ENCODE measurements around the gene CLK2.
A peak's percentile ranks its signal among the peaks of the same experiment; 100 is the strongest.

Gene CLK2

DNA sequence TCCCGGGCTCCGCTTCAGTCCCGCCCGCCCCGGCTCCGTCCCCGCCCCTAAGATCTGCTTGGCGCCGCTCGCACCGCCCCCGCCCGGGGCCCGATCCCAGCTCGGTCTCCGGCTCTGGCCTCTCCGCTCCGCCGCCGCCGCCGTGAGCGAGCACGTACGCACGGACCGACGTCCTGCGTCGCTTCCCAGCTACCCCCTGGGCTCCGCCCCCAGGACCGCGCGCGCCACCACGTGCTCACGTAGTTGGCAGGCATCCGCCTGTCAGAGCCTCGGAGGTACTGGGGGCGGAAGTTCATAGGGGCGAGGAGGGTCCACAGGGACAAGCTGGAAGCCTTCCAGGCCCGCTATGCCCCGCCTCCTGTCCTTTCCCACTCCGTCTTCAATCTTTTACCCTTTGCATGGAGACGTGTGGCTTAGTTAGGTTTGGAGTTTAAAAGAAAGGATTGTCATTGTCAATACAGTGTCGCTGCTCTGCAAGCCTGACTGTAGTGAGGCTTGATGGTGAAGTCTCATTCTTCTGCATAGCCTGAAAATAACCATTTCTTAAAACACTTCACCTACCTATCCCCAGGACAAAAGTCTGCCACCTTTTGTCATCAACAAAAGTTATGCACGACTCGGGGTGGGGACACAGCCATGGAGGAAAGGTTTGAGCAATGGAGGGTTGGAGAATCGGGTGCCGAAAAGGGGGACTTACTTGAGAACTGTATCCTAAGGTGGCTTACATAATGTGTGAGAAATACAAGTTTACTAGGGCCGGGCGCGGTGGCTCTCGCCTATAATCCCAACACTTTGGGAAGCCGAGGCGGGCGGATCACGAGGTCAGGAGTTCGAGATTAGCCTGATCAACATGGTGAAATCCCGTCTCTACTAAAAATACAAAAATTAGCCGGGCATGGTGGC lies at the start of gene CLK2:
TSS of gene CLK2 (minus strand) at position 162 of the 903 bp plus-strand sequence. CDS start 2,527 bp downstream, outside the sequence.
- peak; percentile 99 for DNase-seq (ENCODE audit: low spot score)

GRCh38 chr1:155322571-155322952 lies 49.3 kb upstream of the CLK2 start:
- no peak for DNase-seq (ENCODE audit: low spot score)

DNA sequence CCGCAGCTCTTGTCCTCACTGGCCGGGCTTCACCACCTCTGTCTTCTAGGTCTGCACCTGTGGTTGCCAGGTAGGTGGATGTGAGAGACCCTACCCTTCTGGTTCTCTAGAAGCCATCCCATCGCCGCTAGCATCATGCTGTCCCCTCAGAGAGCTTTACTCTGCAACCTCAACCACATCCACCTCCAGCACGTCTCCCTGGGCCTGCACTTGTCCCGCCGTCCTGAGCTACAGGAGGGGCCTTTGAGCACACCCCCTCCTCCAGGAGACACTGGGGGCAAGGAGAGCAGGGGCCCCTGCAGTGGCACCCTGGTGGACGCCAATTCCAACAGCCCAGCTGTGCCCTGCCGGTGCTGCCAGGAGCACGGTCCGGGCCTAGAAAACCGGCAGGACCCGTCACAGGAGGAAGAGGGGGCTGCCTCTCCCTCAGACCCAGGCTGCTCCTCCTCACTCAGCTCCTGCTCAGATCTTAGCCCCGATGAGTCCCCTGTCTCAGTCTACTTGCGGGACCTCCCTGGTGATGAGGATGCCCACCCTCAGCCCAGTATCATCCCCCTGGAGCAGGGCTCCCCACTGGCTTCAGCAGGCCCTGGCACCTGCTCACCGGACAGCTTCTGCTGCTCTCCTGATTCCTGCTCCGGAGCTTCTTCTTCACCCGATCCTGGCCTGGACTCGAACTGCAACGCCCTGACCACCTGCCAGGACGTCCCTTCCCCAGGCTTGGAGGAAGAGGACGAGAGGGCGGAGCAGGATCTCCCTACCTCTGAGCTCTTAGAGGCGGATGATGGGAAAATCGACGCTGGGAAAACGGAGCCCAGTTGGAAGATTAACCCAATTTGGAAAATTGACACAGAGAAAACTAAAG lies 48.6 kb upstream of the CLK2 start:
- DNase-seq (ENCODE audit: low spot score) = no peak

DNA sequence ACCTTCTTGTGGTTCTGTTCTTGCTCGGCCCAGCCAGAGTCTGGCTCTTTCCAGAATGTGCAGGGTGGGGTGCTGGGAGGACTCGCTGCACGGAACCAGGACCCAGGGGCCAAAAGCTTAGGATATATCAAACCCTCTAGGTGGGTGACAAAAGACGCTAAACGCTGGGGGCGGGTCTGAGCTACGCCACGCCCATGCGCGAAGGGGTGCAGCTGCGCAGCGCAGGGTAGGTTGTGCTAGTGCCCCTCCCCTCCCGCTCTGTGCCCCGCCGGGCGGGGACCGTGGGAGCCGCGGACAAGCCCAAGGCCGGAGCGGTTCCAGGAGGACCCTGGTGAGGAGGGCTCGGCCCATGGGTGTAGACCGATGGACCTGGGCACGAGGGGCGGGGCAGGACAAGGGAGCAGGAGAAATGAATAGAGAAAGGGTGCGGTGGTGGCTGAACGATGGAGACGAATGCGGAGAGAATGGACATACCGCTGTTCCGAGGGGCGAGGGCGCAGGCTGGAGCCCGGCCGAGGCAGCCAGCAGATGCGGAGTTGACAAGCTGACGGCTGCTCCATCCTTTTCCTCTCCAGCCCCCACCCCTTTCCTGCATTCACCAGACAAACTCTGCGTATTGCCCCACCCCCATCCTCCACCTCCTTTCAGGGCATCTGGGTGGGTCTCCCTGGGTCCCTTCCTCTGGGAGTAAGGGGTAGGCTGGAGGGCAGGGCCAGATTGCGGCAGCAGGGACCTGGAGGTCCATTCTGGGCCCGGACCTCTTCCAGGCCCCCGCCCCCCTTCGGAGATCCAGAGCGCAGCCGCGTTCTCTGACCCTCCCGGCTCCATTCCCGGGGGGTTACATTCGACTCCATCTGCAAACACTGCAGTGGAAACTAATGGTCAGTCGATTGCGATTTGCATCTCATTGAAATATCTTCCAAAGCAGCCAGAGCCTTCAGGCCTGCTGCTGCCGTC lies 47.6 kb upstream of the CLK2 start, which contains the start of gene RUSC1:
TSS of gene RUSC1 (plus strand) at position 234 of the 957 bp plus-strand sequence. CDS start 880 bp downstream, outside the sequence.
- no peak for DNase-seq (ENCODE audit: low spot score)

DNA sequence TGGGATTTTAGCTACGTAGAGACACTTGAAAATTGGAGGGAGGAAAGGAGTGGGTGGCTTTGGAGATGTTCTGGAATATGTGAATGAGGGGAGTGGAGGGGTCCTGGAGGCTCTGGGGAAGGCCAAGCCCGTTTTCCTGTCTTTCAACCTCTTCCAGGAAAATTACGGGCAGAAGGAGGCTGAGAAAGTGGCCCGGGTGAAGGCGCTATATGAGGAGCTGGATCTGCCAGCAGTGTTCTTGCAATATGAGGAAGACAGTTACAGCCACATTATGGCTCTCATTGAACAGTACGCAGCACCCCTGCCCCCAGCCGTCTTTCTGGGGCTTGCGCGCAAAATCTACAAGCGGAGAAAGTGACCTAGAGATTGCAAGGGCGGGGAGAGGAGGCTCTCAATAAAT lies 46.9 kb upstream of the CLK2 start:
- no peak for DNase-seq (ENCODE audit: low spot score)

DNA sequence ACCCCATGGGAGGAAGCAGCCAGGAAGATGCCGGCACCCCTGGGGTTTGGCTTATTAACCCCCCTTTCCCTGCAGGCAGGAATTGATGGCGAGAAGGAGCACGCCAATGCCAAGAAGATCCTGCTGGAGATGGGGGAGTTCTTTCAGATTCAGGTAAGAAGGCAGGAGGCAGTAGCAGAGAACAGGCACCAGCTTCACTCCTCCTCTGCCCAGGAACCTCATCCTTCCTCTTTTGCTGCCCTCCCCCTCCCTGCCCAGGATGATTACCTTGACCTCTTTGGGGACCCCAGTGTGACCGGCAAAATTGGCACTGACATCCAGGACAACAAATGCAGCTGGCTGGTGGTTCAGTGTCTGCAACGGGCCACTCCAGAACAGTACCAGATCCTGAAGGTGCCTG lies 46.2 kb upstream of the CLK2 start:
- DNase-seq (ENCODE audit: low spot score) = no peak

DNA sequence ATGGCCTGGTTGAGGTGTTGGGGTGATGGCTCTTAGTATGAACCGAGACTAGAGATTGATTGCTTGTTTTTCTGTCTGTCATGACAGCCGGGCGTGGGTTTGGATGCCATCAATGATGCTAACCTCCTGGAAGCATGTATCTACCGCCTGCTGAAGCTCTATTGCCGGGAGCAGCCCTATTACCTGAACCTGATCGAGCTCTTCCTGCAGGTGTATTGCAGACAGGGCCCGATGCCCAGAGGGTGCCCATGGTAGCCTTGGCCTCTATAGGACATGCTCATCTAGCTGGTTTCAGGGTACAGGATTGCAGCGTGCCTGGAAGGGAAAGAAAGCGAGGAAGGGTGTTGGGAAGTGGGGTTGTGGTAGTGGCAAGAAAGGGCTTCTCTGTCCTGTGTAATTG lies 44.8 kb upstream of the CLK2 start:
- no peak for DNase-seq (ENCODE audit: low spot score)

DNA sequence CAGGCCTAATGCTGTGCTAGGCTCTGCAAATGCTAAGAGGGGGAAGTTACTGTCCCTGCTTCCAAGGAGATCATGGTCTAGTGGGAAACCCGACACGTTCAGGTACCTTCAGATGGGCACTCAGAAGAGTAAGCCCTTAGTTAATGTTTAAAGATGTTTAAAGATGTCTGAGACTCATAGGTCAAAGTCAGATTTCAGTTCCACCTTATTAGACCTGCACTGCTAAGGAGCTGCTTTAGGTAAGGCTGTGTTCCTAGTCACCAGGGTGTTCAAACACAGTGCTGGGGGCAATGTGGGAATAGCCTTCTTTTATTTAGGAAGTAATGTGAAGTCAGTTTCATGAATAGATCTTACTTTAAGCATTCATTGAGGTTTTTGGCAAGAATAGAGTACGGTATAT lies 43.6 kb upstream of the CLK2 start:
- no peak for DNase-seq (ENCODE audit: low spot score)

GRCh38 chr1:155313261-155313660 lies 40.0 kb upstream of the CLK2 start:
- no peak for DNase-seq (ENCODE audit: low spot score)

GRCh38 chr1:155309423-155310021 lies 36.2 kb upstream of the CLK2 start:
- DNase-seq (ENCODE audit: low spot score) = no peak

GRCh38 chr1:155308493-155309422 lies 35.5 kb upstream of the CLK2 start, which contains the start of gene FDPS:
Gene FDPS (plus strand): TSS chr1:155308866. CDS start chr1:155309790, 924 bp downstream.
- DNase-seq (ENCODE audit: low spot score) = peak; percentile 98

DNA sequence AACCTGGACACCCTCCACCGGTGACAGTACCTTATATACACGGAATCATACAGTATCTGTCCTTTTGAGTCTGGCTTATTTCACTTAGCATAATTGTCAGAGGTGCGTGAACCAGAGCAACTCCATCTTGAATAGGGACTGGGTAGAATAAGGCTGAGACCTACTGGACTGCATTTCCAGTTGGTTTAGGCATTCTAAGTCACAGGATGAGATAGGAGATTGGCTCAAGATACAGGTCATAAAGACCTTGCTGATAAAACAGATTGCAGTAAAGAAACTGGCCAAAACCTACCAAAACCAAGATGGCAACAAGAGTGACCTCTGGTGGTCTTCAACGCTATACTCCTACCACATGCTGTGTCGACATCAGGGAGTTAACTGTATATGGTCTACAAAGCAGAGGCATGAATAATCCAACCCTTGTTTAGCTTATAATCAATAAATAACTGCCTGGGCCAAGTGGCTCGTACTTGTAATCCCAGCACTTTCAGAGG lies 34.0 kb upstream of the CLK2 start:
- no peak for DNase-seq (ENCODE audit: low spot score)

- DNase-seq (ENCODE audit: low spot score) = no peak
Observed at GRCh38 chr1:155305881-155306391, 32.6 kb upstream of the CLK2 start.

DNA sequence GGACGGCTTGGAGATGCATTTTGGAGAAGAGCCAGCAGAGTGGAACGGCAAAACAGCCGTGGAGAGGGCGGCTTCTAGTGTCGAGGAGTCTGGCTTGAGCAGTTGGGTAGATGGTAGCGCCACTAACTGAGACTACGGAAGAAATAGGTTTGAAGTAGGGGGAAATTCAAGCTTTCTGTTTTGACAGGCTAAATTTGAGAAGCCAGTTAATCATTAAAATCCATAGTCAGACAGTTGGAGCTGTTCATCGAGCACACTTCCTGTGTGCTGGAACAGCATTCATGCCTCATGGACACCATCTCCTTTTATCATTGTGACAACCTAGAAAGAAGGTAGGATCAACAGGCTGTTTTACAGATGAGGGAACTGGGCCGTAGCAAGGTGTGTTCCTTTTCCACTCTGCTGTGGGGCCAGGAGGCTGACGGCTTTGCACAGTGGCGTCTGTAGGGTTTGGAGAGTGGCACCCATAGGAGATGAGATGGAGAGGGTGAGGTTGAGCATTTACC lies 31.3 kb upstream of the CLK2 start:
- no peak for DNase-seq (ENCODE audit: low spot score)

- DNase-seq (ENCODE audit: low spot score) = no peak
Observed at GRCh38 chr1:155301342-155301841, 28.1 kb upstream of the CLK2 start, which contains the start of gene PKLR. Gene PKLR (minus strand): TSS chr1:155301438. CDS start chr1:155301395, 43 bp downstream.

- no peak for DNase-seq (ENCODE audit: low spot score)
Observed at GRCh38 chr1:155300553-155301329, 27.4 kb upstream of the CLK2 start.

- DNase-seq (ENCODE audit: low spot score) = no peak
Observed at GRCh38 chr1:155300024-155300423, 26.7 kb upstream of the CLK2 start.

DNA sequence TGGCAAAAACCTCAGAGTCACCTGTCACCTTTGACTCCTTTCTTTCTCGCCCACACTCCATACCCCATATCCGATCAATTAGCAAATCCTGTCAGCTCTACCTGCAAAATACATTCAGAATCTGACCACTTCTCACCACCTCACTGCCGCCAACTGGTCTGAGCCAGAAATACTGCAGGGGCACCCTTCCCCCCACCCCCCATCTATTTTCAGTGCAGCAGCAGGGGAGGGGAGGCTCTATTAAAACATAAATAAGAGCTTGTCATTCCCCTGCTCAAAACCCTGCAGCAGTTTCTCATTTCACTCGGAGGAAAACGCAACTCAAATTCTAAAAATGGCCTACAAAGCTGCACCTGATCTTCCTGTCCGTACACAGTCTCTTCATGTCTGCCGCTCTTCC lies 24.1 kb upstream of the CLK2 start:
- no peak for DNase-seq (ENCODE audit: low spot score)
